DMS153 (cell line): ENCODE results near the gene GALNT17.
"Not testable (repeated sequence)": the region's sequence is repeated elsewhere in the genome, so short reads cannot be mapped to it uniquely, and the experiment has no call there.

Source experiments
- DNase-seq: peaks from one replicate; lab custom pipeline; 2025; lab: John Stamatoyannopoulos, UW

GALNT17 gene

GRCh38 chr7:71236230-71237105, 104.5 kb downstream of the GALNT17 start:
- no peak for DNase-seq

GRCh38 chr7:71237945-71238344, 106.0 kb downstream of the GALNT17 start:
- no peak for DNase-seq

GRCh38 chr7:71238581-71239295, 106.8 kb downstream of the GALNT17 start:
- DNase-seq: no peak

- DNase-seq: no peak
Measured at GRCh38 chr7:71239586-71240268, 107.8 kb downstream of the GALNT17 start.

- DNase-seq: no peak
Measured at GRCh38 chr7:71243736-71244410, 111.9 kb downstream of the GALNT17 start.

- no peak for DNase-seq
Measured at GRCh38 chr7:71245038-71245437, 113.1 kb downstream of the GALNT17 start.

- no peak for DNase-seq
Measured at GRCh38 chr7:71251706-71252105, 119.8 kb downstream of the GALNT17 start.

GRCh38 chr7:71254751-71255150, 122.8 kb downstream of the GALNT17 start:
- DNase-seq: no peak

GRCh38 chr7:71255537-71256178, 123.7 kb downstream of the GALNT17 start:
- DNase-seq: no peak

GRCh38 chr7:71261066-71261465, 129.1 kb downstream of the GALNT17 start:
- no peak for DNase-seq

GRCh38 chr7:71262834-71263233, 130.9 kb downstream of the GALNT17 start:
- not testable (repeated sequence) for DNase-seq

- DNase-seq: no peak
Measured at GRCh38 chr7:71264005-71264404, 132.1 kb downstream of the GALNT17 start.

GRCh38 chr7:71266912-71267311, 135.0 kb downstream of the GALNT17 start:
- DNase-seq: no peak

GRCh38 chr7:71267734-71268469, 136.0 kb downstream of the GALNT17 start:
- no peak for DNase-seq

- DNase-seq: no peak
Measured at GRCh38 chr7:71270558-71270957, 138.6 kb downstream of the GALNT17 start.

- no peak for DNase-seq
Measured at GRCh38 chr7:71271203-71271602, 139.3 kb downstream of the GALNT17 start.

GRCh38 chr7:71272509-71273490, 140.9 kb downstream of the GALNT17 start:
- DNase-seq: no peak

- no peak for DNase-seq
Measured at GRCh38 chr7:71278257-71278656, 146.3 kb downstream of the GALNT17 start.

- DNase-seq: no peak
Measured at GRCh38 chr7:71281261-71281660, 149.3 kb downstream of the GALNT17 start.

- no peak for DNase-seq
Measured at GRCh38 chr7:71283802-71284201, 151.9 kb downstream of the GALNT17 start.
